RWPE2 (cell line): ENCODE measurements around the gene HAGHL.
A peak's percentile ranks its signal among the peaks of the same experiment; 100 is the strongest.

Experiments
- ATAC-seq: fragments of 200-7000 bp; cut with Tn5 transposase; 3 replicates; pipeline ENCODE4 v1.9.1; 2021; ENCODE audit warnings: low read depth
- DNase-seq: peaks from one replicate; pipeline ENCODE4 v3.0.0-alpha.2; 2020; ENCODE audit warnings: low spot score
- H3K27ac ChIP-seq: fragments of 450-650 bp; 2 replicates; pipeline ENCODE4 v1.5.1; 2017; ENCODE audit warnings: mild to moderate bottlenecking; ENCODE audit not compliant: poor library complexity, severe bottlenecking
- H3K27me3 ChIP-seq: fragments of 250-450 bp; sonication (Bioruptor Pico); 2 replicates; pipeline ENCODE4 v1.5.1; 2021; ENCODE audit warnings: mild to moderate bottlenecking, moderate library complexity; ENCODE audit not compliant: insufficient read depth, poor library complexity, severe bottlenecking
- H3K36me3 ChIP-seq: fragments of 250-450 bp; sonication (Bioruptor Pico); 2 replicates; pipeline ENCODE4 v1.5.1; 2020; ENCODE audit warnings: low read depth, mild to moderate bottlenecking, moderate library complexity
- H3K4me1 ChIP-seq: fragments of 250-450 bp; sonication (Bioruptor Pico); 2 replicates; pipeline ENCODE4 v1.5.1; 2021; ENCODE audit warnings: mild to moderate bottlenecking, moderate library complexity; ENCODE audit not compliant: insufficient read depth, poor library complexity, severe bottlenecking
- H3K4me3 ChIP-seq: fragments of 250-450 bp; sonication (Bioruptor Pico); 2 replicates; pipeline ENCODE4 v1.5.1; 2021; ENCODE audit warnings: mild to moderate bottlenecking, moderate library complexity; ENCODE audit not compliant: severe bottlenecking
- H3K9me3 ChIP-seq: fragments of 250-450 bp; sonication (Bioruptor Pico); 2 replicates; pipeline ENCODE4 v1.5.1; 2021; ENCODE audit warnings: mild to moderate bottlenecking, moderate library complexity; ENCODE audit not compliant: severe bottlenecking
- TF ChIP-seq, protein P1 (sequence below): fragments of 450-650 bp; IDR thresholded peaks from one replicate; pipeline ENCODE4 v1.5.1; 2017; ENCODE audit warnings: mild to moderate bottlenecking, moderate library complexity; ENCODE audit not compliant: poor library complexity, severe bottlenecking

HAGHL gene

DNA sequence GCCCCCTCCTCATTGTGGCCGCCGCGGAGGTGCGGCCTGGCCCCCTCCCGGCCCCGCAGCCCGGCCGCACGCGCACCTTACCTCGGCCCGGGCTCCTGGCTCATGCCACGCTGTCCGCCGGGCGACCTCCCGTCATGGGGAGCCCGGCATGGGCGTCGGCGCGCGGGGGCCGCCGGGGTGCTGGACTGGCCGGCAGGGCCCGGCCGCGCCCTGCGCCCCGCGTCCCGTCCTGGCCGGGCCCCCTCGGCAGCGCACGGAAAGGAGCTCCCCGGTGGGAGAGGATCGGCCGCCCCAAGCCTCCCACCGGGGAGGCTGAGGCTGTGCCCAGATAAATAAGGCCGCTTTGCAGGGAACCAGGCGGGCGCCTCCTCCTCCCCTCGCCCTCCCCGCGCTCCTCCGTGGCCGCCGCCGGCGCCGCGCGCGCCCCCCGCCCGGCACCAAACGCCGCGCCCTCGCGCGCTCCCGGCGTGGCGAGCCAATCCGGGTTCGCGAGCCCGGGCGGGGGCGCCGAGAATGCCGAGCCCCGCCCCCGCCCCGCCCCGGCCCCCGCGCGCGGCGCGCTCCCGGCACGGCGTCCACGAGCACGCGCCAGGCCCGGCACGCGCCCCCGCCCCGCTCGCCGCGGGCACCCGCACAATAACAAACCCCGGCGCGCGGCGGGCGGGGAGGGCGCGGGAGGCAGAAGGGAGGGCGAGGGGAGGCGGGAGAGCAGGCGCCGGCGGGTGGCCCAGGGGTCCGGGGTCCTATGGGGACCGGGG lies 21.3 kb upstream of the HAGHL start, which contains the start of gene FBXL16:
FBXL16 (minus strand) TSS at position 371 of the 758 bp plus-strand sequence. CDS start 8,396 bp downstream, outside the sequence.
- H3K27me3 ChIP-seq: no peaks in the 10 kb centered on the region
- no peaks in the 10 kb centered on the region for H3K9me3 ChIP-seq
- TF ChIP-seq, protein P1, sequence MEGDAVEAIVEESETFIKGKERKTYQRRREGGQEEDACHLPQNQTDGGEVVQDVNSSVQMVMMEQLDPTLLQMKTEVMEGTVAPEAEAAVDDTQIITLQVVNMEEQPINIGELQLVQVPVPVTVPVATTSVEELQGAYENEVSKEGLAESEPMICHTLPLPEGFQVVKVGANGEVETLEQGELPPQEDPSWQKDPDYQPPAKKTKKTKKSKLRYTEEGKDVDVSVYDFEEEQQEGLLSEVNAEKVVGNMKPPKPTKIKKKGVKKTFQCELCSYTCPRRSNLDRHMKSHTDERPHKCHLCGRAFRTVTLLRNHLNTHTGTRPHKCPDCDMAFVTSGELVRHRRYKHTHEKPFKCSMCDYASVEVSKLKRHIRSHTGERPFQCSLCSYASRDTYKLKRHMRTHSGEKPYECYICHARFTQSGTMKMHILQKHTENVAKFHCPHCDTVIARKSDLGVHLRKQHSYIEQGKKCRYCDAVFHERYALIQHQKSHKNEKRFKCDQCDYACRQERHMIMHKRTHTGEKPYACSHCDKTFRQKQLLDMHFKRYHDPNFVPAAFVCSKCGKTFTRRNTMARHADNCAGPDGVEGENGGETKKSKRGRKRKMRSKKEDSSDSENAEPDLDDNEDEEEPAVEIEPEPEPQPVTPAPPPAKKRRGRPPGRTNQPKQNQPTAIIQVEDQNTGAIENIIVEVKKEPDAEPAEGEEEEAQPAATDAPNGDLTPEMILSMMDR: no peak
- peak within 1 kb of the TSS; percentile 49 for H3K27ac ChIP-seq
- peak within 1 kb of the TSS; percentile 87 for H3K4me3 ChIP-seq
- DNase-seq (no peak), ATAC-seq (no peak)
- H3K36me3 ChIP-seq: no peaks in the 10 kb centered on the region
- peaks cover 3% of the 10 kb centered on the region for H3K4me1 ChIP-seq

DNA sequence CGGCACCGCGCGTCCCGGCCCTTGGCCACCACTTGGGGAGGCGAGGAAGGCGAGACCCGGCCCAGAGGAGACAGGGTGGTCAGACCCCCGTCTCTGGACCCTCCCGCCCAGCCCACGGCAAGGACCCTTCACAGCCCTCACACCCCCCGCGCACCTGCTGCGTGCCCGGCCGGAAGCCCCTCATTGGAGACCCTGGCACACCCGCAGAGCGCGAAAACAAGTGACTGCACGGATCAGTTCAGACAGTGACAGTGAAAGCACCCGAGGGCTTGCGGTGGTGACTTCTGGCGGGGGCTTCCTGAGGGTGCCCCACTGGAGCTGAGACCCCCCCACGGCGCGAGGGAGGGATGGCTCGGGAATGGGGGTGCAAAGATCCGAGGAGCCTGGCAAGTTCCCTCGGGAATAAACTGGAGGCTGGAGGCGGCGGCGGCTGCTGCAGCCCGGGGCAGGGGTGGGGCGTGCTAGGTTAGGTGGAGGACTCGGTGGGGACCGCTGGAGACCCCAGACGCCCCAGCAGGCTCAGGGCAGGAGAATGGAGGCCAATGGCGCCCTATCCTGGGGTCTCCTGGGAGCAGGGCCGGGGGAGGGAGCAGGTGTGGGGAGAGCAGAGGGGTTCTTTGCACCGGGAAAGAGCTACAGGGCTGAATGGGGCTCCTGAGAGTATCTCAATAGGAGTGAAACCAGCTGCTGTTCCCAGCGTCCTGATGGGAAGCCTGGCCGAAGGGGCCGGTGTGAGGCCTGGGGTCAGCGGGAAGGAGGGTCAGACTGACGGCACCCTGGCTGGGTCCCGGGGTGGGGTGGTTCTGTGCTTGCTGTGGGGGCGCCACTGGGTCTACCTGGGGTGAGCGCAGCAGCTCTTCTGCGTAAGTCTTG lies 20.5 kb upstream of the HAGHL start:
- ATAC-seq (0 out of 3 replicates have a peak, but pooled peaks have one; percentile 4), DNase-seq (no peak)
- peaks cover 3% of the 10 kb centered on the region for H3K4me1 ChIP-seq
- no peaks in the 10 kb centered on the region for H3K27me3 ChIP-seq
- H3K9me3 ChIP-seq: no peaks in the 10 kb centered on the region
- peak overlapping the region; percentile 87 for H3K4me3 ChIP-seq
- H3K36me3 ChIP-seq: no peaks in the 10 kb centered on the region
- H3K27ac ChIP-seq: peak overlapping the region; percentile 10
- TF ChIP-seq, protein P1: no peak

DNA sequence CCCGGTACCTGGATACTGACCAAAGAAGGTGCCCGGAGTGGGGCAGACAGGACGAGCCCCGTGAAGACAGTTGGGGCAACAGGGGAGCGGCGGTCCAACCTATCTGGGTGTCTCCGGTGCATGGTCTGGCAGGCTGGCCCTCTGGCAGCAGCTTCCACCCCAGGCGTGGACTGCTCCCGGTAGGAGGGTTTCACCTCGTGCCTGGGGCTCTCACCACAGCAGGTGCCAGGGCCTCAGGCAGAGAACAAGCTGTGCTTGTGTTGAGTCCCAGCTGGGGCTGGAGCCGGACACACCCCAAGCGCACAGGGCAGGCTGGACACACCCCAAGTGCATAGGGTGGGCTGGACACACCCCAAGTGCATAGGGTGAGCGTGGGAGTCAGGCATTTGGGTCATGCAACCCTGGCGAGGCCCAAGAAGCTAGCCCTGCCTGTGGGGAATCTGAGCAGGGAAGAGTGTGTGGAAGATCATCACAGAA lies 19.8 kb upstream of the HAGHL start:
- DNase-seq (no peak), ATAC-seq (peak; percentile 24)
- Histone ChIP-seq H3K27ac (peak overlapping the region; percentile 10), H3K4me1 (peaks cover 5% of the 10 kb centered on the region), H3K36me3 (no peaks in the 10 kb centered on the region), H3K27me3 (no peaks in the 10 kb centered on the region), H3K9me3 (no peaks in the 10 kb centered on the region), H3K4me3 (no peak overlapping the region)
- TF ChIP-seq, protein P1: no peak

DNA sequence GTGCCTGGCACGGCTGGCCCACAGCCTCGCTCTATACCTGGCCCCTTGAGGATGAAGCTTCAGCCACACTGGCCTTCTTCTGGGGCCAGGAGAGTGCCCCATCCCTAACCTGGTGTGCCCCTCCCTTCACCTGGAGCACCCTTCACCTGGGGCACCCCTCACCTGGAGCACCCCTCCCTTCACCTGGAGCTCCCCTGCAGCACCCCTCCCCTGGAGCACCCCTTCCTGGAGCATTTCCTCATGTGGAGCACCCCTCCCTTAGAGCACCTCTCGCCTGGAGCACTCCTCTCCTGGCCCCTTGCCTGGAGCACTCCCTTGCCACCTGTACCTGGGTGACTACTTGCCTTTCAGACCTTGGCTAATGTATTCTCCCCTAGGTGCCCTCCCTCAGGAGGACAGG lies 18.9 kb upstream of the HAGHL start:
- peaks cover 9% of the 10 kb centered on the region for H3K4me1 ChIP-seq
- H3K36me3 ChIP-seq: no peaks in the 10 kb centered on the region
- TF ChIP-seq, protein P1: no peak
- H3K4me3 ChIP-seq: no peak overlapping the region
- ATAC-seq (no peak), DNase-seq (no peak)
- no peaks in the 10 kb centered on the region for H3K27me3 ChIP-seq
- no peaks in the 10 kb centered on the region for H3K9me3 ChIP-seq
- H3K27ac ChIP-seq: no peak overlapping the region
